Activated CD4-positive, CD25-positive, alpha-beta regulatory T cell treated with anti-CD3 and anti-CD28 coated beads, Interleukin-2, amount 50 U/mL, for 16 hours (primary cell): Measurements from ENCODE around the gene BTRC.
"Not testable (repeated sequence)": the region's sequence is repeated elsewhere in the genome, so short reads cannot be mapped to it uniquely, and the experiment has no call there.

Experiments
- DNase-seq: peaks from one replicate; pipeline ENCODE4 v3.0.0-alpha.2; 2020; ENCODE audit warnings: low read depth, low spot score

The BTRC gene

GRCh38 chr10:101580486-101581399 is 226.8 kb downstream of the BTRC start:
- no peak for DNase-seq

- no peak for DNase-seq
These were observed 231.9 kb downstream of the BTRC start for GRCh38 chr10:101585841-101586240.

GRCh38 chr10:101587725-101588653 is 234.0 kb downstream of the BTRC start, which contains the start of the genes DPCD and POLL:
Gene DPCD (plus strand): TSS chr10:101588321. CDS start chr10:101588337, 16 bp downstream.
Gene POLL (minus strand): TSS chr10:101588257. CDS start chr10:101587360, 897 bp downstream.
- DNase-seq, result peak; percentile 81

DNA sequence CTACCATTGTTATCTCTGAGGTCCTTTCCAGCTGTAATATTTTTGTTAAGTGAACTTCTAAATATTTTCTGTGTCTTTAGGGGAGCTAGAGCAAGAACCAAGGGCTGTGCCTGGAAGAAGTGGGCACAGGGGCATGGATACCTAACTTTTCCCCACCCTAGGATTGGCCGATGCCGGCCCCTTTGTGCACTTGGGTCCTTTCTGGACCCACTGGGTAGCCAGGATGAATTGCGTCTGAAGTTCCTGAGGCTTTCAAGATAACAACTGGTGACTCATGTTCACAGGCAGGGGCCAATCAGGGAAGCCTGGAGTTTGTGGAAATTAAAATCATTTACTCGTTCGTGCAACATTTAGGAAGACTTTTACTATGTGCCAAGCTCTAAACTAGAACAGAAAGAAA is 234.9 kb downstream of the BTRC start:
- DNase-seq, result no peak

GRCh38 chr10:101593331-101593730 is 239.4 kb downstream of the BTRC start:
- DNase-seq, result not testable (repeated sequence)

DNA sequence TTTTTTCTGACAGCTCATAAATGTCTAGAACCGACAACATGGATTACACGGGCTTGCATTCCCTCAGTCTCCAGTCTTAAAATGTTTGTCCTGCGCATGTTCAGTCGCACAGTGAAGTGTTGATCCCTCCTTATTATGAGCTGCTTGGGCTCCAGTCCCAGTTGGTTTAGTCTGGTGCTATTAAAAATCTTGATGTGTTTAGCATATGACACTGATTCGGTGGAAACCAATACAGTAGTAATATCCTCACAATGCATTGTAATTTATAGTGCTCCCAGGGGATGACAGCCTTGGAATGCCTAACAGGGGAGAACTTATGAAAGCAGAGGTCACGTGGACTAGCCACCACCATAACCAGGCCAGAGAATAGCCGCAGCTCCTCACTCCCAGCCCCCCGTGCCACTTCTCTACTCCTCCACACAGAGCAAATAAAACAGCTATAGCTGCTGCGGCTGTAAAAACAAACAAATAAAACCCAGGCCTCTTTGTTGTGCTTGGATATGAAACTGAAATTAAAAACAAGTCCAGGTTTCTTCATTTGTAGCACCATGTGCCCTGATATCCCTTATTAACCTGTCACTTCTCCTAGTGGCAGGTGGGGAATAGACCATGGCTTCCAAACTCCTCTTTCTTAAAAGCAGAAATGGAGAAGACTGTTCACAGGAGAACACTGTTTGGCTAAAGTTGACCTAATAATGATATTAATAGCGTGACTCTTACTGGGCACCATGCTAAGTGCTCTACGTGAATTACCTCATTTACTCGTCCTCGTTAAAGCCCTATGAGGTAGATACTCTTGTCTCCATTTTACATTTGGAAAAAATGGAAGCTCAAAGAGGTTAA is 241.8 kb downstream of the BTRC start:
- no peak for DNase-seq

DNA sequence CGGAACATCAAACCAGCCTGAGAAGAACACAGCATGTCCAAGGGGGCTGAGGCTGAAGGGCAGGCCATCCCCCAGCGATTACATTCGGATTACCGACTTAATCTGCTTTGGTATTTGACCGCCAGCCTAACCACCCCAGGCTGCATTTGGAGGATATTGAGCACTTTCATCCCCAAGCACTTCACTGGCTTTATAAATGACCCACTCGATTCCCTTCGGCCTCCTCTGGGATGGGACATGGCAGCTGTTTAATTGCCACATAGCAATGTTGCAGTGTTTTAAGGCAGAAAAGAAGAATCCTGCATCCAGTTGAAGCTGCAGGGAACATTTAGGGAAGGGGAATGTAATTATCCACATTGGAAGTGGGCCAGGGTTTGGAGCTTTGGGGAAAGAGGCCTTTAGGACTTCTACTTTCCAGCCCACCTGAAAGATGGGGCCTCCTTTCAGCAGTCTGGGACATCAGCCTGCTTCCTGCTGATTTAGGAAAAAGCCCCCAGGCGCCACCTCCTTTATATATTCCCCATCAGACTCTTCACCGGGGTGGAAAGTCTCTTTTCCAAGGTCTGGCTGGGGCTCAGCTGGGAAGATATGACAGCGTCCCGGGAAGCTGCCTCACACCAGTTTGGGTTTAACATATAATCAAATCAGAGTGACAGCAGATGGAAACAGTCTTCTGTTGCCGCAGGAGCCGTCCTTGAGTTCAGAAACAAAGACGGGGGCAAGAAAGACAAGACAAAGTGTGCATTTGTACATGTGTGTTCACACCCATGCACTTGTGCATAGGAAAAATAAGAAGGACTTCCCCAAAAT is 243.3 kb downstream of the BTRC start:
- no peak for DNase-seq

GRCh38 chr10:101601541-101601940 is 247.6 kb downstream of the BTRC start:
- DNase-seq, result no peak

DNA sequence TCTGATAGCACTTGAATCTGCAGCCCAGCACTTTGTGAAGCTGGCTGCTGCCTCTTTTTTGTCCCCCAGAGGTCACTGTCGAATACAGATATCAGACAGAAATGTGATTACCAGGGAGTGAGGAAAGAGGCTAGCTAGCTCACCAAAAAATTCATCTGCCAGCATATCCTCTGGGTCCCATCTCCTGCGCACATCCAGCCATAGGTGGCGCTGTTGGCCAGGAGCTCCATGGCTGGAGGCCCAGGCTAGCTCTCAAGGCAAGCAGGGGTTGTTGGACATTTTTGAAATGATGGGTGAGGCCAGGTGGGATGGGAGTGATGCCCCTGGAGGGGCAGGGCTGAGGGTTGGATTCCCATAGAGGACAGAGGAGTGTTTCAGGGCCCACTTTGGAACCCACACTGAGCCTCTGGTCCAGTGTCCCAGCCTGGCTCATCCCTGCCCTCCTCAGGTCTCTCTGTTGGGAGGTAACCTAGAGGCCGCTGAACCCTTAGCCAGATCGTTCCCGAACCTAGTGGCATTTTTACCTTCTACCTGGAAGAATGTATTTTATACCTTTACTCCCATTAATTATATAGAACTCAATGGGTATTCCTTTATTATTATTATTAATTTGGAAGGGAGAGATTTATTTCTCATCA is 248.9 kb downstream of the BTRC start:
- DNase-seq, result peak; percentile 30
